GM18520 (cell line): ENCODE measurements around the gene MYOM3.
"Not testable (repeated sequence)": the region's sequence is repeated elsewhere in the genome, so short reads cannot be mapped to it uniquely, and the experiment has no call there.

Source experiments
- ATAC-seq: cut with Tn5 transposase; IDR thresholded peaks from one replicate; pipeline ENCODE4 v1.9.1; 2021; ENCODE audit not compliant: unreplicated experiment

Gene MYOM3

DNA sequence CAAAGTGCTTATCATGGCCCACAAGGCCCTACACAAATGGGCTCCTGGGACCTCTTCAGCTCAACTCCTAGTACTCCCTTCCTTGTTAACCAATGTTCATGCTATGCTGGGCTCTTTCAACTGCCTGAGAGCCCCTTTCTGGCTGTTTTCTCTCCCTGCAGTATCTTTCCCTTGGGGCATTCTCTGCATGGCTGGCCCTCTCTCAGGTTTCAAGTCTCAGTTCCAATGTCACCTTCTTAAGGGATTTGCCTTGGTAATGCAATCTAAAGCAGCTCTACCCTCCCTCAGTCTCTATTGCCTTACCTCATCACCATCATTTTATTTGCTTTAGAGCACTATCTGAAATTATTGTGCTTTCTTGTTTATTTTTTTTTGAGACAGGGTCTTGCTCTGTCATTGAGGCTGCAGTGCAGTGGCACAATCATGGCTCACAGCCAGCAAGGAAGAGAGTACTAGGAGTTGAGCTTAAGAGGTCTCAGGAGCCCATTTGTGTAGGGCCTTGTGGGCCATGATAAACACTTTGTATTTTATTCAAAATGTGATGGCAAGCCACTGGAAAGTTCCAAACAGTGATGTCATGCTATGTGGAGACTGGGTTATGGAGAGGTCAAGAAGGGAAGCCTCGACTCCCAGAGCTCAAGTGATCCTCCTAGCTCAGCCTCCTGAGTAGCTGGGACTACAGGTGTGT lies 68.4 kb downstream of the MYOM3 start:
- no peak for ATAC-seq

DNA sequence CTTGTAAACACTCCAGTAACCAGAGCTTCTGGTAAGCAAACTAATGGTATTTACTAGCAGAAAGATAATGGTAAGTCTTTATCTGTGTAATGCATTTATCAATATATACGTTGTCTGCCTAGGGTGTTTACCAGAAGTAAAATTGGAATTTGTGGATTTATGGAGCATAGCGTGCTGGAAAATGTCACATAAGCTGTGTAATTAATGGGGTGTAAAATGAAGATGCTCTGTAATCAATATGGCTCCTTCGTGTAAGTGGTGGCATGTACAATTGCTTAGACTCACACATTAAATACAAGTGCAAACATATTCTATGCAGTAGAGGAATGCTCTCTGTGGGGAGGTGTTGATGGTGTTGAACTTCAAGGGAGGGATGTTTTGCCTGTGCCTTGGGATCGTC lies 69.6 kb downstream of the MYOM3 start:
- ATAC-seq, result no peak

DNA sequence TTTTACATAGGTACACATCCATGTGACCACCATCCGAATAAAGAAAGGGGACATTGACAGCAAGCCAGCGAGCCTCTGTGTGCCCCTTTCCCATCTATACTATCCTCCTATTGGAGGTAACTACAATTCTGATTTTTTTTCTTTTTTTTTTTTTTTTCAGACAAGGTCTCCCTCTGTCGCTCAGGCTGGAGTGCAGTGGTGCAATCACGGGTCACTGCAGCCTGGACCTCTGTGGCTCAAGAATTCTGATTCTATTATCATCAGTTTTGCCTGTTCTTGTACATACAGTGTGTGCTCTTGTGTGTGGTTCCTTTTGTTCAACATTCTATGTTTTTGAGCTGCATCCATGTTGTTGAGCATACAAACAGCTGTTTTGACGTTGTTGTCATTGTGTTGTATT lies 75.8 kb downstream of the MYOM3 start:
- ATAC-seq, result no peak

DNA sequence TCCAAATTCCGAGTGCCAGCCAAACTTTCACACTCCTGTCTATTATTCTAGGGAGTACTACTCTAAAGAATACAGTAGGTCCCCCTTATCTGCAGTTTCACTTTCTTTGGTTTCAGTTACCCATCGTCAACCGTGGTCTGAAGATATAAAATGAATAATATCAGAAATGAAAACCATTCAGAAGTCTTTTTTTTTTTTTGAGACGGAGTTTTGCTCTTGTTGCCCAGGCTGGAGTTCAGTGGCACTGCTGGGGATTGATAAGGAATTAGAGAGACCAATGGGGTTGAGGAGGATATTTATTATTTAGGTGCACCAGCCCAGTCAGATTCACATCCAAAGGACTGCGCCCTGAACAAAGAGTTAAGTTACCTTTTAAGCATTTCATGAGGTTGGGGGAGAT lies 79.0 kb downstream of the MYOM3 start:
- ATAC-seq, result no peak

DNA sequence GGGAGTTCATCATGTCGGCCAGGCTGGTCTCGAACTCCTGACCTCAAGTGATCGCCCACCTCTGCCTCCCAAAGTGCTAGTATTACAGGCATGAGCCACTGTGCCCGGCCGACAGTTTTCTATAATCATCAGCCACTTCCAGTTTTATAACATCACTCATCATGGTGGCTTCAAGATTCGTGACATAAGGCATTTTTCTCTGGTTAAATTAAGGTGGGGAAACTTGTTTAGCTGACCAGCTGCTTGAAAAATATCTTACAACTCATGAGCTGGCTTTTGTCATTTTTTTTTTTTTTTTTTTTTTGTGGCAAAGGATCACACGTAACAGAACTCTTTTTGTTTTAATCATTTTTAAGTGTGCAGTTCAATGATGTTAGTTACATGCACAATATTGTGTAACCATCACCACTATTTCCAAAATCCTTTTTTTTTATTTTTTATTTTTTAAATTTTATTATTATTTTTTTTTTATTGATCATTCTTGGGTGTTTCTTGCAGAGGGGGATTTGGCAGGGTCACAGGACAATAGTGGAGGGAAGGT lies 80.9 kb downstream of the MYOM3 start:
- ATAC-seq, result not testable (repeated sequence)

DNA sequence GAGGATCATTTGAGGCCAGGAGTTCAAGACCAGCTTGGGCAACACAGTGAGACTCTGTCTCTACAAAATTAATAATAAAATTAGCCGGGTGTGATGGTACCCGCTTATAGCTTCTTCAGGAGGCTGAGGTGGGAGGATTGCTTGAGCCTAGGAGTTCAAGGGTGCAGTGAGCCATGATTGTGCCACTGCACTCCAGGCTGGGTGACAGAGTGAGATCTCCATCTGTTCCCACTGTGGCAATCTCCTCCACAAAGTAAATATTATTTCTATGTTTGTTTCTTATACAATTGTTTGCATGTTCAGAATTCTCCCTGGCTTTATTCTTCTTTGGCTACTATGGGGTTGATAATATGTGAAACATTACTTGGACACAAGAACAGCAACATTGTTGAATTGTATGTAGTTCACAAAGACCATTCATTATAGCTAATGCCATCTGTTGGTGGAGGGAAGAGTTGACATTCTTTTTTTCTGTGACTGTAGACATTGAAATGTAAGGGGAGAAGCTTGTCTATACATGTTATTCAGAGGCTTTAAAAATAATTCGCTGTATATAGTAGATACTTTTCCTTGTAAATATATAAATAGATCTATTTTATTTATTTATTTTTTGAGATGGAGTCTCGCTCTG lies 84.0 kb downstream of the MYOM3 start:
- no peak for ATAC-seq

DNA sequence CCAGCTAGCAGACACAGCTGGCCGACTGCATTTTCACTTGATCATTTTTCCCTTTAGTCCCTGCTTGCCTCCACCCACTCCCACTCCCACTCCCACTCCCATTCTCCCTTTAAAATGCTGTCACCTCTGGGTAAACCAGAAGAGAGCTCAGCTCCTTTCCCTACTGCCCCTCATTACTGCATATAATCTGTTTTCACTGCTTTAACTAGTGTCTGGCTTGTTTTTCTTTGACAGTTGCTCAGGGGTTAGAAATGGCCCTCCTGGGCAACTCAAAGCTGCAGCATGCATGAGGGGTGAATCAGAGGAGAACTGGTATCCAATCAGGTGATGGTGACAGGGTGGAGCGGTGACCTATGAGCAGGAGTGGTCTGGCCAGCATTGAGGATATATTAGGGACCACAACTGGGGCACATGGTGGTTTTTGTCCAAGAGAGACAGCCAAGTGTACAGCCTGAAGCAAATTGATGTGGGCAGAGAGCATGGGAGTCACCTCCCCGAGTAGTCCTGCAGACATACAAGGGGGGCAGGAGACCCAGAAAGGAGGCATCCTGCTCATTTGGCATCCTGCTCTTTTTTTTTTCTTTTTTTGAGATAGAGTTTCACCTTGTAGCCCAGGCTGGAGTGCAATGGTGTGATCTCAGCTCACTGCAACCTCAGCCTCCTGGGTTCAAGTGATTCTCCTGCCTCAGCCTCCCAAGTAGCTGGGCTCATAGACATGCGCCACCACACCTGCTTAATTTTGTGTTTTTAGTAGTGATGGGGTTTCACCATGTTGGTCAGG lies 89.2 kb downstream of the MYOM3 start:
- no peak for ATAC-seq

DNA sequence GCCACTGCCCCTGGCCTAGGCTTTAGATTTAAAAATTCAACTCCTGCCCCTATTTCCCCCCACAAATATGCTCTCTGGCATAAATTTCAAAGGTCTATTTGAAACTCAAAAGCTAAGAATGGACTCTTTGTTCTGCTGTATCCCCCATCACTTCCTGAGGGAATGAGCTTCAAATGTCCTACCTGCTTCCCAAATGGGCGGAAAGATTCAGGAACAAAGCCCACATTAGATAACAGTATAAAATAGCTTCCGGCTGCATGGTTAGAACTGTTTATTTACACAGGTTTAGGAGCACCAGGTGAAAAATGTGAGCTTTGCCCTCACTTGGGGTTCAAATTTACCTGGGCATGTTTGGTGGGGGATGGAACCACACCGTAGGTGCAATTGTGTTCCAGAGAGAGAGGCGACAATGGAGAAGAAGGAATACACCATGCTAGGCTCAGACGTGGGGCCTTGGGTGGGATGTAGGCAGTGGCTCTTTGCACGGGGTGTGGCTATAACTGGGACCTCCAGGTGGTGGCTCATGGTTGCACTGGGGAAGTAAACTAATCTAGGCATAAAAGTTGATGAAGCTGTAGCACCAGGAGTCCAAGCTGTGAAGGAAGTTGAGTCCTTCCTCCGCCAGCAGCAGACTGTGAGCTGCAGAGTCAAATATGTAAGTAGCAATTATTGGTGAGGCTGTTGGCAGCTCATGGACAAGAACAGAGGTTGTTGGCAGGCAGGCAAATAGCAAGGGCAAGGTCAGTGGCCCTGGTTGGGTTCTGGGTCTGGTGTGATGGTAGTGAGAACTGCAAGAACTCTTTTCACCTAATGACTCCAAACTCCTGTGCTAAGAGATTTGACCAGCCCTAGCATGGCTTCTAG lies 90.3 kb downstream of the MYOM3 start:
- ATAC-seq, result no peak

DNA sequence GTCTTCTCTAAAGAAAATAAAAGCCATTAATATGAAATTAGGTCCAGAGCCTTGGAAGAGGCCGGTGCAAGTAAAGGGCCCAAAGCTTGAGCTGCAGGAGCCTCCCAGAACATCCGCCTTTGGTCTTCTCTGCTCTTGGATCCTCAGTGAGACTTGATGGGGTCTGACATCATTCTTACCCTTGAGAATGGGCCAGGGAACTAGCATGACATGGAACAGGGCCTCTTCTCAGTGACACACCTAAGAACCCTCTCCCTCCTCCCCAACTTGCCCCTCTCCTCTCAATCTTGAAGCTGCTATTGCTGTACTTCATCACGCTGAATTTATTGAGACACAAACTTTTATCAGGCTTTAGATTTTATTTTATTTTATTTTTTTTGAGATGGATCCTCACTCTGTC lies 91.5 kb downstream of the MYOM3 start:
- no peak for ATAC-seq

DNA sequence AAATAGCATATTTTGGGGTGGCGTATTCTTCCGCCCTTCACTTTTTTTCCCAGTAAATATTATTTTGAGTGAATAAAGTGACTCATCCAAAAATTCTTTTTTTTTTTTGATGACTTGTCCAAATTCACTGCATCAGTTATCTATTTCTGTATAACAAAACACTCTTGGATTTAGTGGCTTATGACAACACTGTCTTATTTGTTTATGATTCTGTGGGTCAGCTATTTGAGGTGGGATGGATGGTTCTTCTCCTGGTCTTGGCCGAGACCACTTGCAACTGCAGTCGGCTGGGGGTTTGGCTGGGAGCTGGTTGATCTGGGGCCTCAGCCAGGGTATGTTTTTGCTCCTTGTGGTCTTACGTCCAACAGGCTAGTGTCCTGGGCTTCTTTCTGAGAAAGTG lies 91.9 kb downstream of the MYOM3 start:
- no peak for ATAC-seq

DNA sequence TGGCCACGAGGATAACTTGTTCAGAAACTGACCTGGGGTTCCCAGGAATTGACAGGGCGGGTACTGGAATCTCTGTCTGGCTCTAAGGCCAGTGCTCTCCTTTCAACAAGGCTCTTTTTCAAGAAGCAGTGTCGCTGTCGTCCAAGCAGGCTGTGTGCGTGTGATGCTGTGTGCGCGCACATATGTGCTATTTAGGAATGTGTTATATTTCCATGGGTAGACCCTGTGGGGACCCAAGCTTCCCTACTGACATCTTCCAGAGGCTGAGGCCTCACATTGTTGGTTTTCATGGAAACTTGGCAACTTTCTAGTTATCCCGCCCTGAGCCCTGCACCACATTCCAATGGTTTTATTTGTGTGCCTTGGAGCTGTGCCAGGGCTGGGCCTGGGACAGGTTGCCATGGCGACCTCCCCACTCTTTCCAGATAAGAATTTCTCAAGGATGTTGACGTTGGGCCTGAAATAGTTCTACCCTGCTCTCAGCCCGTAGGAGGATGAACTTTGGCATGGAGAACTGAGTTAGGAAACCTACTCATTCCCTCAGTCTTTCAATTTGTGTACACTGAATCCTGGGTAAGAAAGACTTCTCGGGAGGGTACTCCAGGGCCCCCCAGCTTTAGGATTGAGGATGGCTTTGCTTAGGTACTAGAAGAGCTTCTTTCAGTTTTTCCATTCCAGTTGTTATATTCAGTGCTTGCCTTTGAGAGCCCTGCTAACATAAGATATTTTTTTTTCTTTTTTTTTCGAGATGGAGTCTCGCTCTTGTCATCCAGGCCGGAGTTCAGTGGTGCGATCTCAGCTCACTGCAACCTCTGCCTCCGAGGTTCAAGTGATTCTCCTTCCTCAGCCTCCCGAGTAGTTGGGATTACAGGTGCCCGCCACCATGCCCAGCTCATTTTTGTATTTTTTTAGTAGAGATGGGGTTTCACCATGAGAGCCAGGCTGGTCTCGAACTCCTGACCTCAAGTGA lies 93.0 kb downstream of the MYOM3 start:
- no peak for ATAC-seq

DNA sequence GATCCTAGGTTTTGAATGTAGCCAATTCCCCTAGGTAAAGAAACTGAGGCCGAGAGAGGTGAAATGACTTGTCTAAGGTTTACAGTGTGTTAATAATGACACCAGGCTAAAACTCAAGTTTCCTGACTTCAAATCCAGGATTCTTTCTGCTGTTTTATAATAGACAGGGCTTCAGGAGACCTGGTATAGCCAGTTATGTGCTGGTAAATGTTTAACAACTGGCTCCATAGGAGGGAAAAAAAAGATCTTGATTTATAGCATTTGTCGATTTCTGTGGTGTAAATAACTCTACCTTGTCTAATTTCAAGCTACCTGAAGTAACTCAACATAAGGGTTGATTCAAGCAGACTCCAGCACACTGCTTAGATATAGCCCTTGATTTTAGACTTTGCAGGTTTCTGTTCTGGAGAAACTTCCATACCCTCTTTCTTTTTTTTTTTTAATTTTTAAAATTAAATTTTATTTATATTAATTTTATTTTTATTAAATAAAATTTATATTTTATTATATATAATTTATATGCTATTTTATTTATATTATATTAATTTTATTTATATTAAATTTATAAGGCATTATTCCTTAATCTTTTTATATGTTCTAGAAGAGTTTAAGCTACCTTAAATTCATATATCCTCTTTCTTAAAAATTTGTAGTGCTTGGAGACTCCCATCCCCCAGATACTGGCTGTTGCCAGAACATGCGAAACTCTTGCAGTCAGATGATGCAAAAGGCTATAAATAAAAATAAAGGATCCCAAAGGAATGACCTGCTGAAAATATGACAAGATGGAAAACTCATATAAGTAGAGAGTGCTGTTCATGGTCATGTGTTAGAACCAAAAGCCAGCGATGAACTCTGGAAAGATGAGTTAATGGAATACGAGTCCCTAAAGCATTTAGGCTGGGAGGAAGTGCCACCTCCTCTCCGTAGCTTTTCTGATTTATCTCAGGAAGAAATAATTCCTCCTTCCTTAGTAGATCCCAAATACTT lies 96.4 kb downstream of the MYOM3 start:
- ATAC-seq, result no peak

DNA sequence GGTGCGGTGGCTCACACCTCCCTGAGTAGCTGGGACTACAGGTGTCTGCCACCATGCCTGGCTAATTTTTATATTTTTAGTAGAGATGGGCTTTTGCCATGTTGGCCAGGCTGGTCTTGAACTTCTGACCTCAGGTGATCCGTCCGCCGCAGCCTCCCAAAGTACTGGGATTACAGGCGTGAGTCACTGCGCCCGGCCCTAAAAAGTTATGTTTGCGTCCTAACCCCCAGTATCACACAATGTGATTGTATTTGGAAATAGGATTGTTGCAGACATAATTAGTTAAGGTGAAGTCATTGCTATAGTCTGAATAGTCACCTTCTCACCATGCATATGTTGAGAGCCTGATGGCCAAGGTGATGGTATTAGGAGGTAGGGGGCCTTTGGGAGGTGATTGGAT lies 99.1 kb downstream of the MYOM3 start:
- ATAC-seq, result not testable (repeated sequence)

DNA sequence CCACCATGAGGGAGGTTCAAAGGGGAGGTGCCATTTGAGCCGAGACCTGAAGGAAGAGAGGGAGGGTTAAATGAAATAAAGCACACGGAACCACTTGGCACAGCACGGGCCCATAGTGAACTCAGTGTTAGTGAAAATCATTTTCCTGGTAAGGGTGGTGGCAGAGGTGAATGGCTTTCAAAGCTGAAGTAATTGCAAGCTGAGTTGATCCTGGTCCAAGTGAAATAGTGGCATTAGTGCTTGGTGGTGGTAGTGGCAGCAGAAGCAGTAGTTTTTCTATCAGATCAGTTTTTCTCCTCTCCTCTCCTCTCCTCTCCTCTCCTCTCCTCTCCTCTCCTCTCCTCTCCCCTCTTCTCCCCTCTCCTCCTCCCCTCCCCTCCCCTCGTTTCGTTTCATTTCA lies 101.3 kb downstream of the MYOM3 start:
- ATAC-seq, result no peak

DNA sequence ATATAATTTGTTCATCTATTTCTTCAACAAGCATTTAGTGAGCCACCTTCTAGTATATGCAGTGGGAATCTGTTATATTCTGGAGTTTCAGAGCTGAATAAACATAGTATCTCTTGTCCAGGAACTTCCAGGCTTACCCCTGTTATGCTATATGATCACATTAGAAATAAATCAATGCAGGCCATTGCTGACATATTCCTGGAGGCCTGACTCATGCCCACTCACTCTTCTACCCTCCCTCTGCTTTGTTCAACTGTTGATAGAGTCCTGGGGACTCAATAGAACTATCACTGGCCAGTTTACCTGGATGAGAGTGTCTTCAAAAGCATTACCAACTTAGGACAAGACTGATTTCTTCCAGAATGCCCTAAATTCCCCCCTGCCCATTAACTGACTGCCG lies 102.5 kb downstream of the MYOM3 start:
- ATAC-seq, result no peak

DNA sequence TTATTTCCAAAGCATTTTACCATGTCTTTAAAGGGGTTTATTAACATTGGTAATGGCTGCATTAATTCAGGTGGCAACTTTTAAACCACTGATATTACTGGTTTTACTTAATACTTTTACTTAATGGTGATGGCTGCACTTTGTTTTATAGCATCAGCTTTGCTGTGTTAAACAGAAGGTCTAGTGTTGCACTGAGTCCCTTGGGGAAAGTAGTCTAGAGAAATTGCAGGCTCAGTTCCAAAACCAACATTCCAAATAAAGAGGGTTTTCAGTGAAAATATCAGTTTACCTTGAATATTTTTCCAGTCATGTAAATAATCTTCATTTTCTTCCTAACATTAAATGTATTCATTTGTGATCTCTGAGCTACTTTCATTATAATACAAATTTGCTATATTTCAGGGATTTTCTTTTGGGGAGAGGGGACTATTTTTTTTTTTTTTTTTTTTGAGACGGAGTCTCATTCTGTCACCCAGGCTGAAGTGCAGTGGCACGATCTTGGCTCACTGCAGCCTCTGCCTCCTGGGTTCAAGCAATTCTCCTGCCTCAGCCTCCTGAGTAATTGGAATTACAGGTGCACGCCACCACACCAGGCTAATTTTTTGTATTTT lies 103.3 kb downstream of the MYOM3 start:
- not testable (repeated sequence) for ATAC-seq

DNA sequence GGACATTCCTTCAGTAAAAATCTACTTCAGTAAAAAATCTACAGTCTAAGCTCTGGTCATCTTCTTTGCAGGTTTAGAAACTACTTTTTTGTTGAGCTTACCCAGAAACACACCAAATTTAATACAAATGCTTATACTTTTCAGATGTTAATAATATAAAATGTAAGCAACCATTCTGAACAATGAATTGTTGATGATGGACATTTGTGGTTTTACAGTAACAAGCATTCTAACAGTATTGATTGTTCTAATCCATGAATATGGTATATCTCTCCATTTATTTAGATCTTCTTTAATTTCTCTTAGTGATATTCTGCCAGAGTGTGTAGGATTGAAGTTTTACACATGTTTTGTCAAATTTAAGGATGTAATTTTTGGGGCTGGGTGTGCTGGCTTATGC lies 104.9 kb downstream of the MYOM3 start:
- no peak for ATAC-seq
